HepG2 (cell line): Measurements from ENCODE around the gene AK8. TPM values are rescaled to one million over a fixed set of nuclear protein-coding genes. Genes with fewer than 3 reads are reported as not detected.

Experiments used
- FUBP1 ChIP-seq: sonication (generic); formaldehyde crosslinking; IDR thresholded peaks from 2 replicates; pipeline ENCODE4 v1.5.1; 2020; ENCODE audit warnings: missing genetic modification reagents, mild to moderate bottlenecking, borderline replicate concordance
- ZNF333 ChIP-seq: sonication (generic); formaldehyde crosslinking; IDR thresholded peaks from 2 replicates; pipeline ENCODE4 v1.4.0; 2020; ENCODE audit warnings: mild to moderate bottlenecking, missing genetic modification reagents, borderline replicate concordance
- ZNF552 ChIP-seq: sonication (generic); formaldehyde crosslinking; IDR thresholded peaks from 2 replicates; pipeline ENCODE4 v1.9.0; 2022; ENCODE audit warnings: missing genetic modification reagents, mild to moderate bottlenecking, borderline replicate concordance
- ZNF790 ChIP-seq: sonication (generic); formaldehyde crosslinking; IDR thresholded peaks from 2 replicates; pipeline ENCODE4 v1.8.0; 2022; ENCODE audit warnings: missing genetic modification reagents, mild to moderate bottlenecking, borderline replicate concordance
- polyA plus RNA-seq, 8 experiments: library from polyadenylated mRNA; depleted of rRNA in 3 of 8; stranded (reverse) in 7 of 8; unstranded in 1 of 8; fragments of >200 nt; fragmentation: Illumina TruSeq in 4 of 8; extraction: Trizol in 4 of 8; gene quantifications; 2 replicates each; pipeline versions ENCODE4 v1.2.1 to v1.2.3, GENCODE V29; 2011 to 2016; ENCODE audit warnings: low read depth in 4 of 8, missing spikeins in 1 of 8, mixed read lengths in 1 of 8; ENCODE audit not compliant: insufficient read depth in 1 of 8
- total RNA-seq, 5 experiments: library from RNA; depleted of rRNA; stranded (reverse); fragments of >200 nt; fragmentation: Illumina TruSeq; extraction: Trizol; gene quantifications; 2 replicates each; pipeline ENCODE4 v1.2.3, GENCODE V29; 2016; ENCODE audit warnings: low read depth in 1 of 5
- TF ChIP-seq, protein P1 (sequence below): sonication (generic); formaldehyde crosslinking; IDR thresholded peaks from 2 replicates; pipeline ENCODE4 v1.5.0; 2020; ENCODE audit warnings: mild to moderate bottlenecking, missing genetic modification reagents
- TF ChIP-seq, protein P2 (sequence below): sonication (generic); formaldehyde crosslinking; IDR thresholded peaks from 2 replicates; pipeline ENCODE4 v1.8.0; 2022; ENCODE audit warnings: missing genetic modification reagents, low read depth, mild to moderate bottlenecking, borderline replicate concordance

AK8 gene
- total and polyA plus RNA-seq, 2 of the 13 experiments (the other 11 are each of a cell fraction or from before 2014, with no cell fraction given), result 0.11 TPM; not detected in 1

- TF ChIP-seq FUBP1 (CRISPR knock-in tag), result no peak
- TF ChIP-seq ZNF333, result no peak
- no peak for TF ChIP-seq ZNF552 (CRISPR knock-in tag)
- TF ChIP-seq, protein P1, sequence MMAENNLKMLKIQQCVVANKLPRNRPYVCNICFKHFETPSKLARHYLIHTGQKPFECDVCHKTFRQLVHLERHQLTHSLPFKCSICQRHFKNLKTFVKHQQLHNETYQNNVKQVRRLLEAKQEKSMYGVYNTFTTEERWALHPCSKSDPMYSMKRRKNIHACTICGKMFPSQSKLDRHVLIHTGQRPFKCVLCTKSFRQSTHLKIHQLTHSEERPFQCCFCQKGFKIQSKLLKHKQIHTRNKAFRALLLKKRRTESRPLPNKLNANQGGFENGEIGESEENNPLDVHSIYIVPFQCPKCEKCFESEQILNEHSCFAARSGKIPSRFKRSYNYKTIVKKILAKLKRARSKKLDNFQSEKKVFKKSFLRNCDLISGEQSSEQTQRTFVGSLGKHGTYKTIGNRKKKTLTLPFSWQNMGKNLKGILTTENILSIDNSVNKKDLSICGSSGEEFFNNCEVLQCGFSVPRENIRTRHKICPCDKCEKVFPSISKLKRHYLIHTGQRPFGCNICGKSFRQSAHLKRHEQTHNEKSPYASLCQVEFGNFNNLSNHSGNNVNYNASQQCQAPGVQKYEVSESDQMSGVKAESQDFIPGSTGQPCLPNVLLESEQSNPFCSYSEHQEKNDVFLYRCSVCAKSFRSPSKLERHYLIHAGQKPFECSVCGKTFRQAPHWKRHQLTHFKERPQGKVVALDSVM (CRISPR knock-in tag), result no peak
- TF ChIP-seq, protein P2, sequence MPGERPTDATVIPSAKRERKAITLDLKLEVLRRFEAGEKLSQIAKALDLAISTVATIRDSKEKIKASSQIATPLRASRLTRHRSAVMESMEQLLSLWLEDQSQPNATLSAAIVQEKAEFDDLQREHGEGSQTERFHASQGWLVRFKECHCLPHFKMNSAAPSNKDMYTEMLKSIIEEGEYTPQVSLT (CRISPR knock-in tag), result no peak
- TF ChIP-seq ZNF790, result no peak
Measured at GRCh38 chr9:132905726-132906125, 27.6 kb upstream of the AK8 start (continued).
